HepG2 (cell line): ENCODE data around the gene GPR156. TPM values are rescaled to one million over a fixed set of nuclear protein-coding genes. Genes with fewer than 3 reads are reported as not detected.
A peak's percentile ranks its signal among the peaks of the same experiment; 100 is the strongest.

Experiments used
- ATAC-seq: fragments of 200-7000 bp; cut with Tn5 transposase; 3 replicates; pipeline ENCODE4 v1.9.1; 2020; ENCODE audit warnings: mild to moderate bottlenecking, moderate library complexity
- BruUV-seq: library from RNA; stranded (reverse); fragments of 400-500 nt; replicated peaks from 2 replicates; lab custom pipeline; 2021; lab: Mats Ljungman, UMichigan
- CTCF ChIA-PET: fragments of 300-600 bp; formaldehyde crosslinking; extraction: SDS; loops from one replicate; lab custom pipeline; 2021; ENCODE audit warnings: low total read pairs, inconsistent platforms, low intra/inter-chr PET ratio; lab: Yijun Ruan, JAX
- POLR2A ChIA-PET: fragments of 350-600 bp; sonication (Branson Sonifier 250); formaldehyde crosslinking; loops from one replicate; lab custom pipeline; 2020; ENCODE audit warnings: antibody characterized with exemption, inconsistent platforms; lab: Yijun Ruan, JAX
- DNase-seq: peaks from one replicate; pipeline ENCODE4 v3.0.0-alpha.2; 2015; ENCODE audit warnings: low spot score
- FAIRE-seq: peaks from 3 replicates; lab custom pipeline; 2011; peaks lifted over from hg19 to GRCh38; lab: Jason Lieb, UNC
- H2AFZ ChIP-seq: one replicate; pipeline ENCODE4 v1.6.1; 2011; ENCODE audit warnings: low read length, inconsistent platforms
- H3K27ac ChIP-seq: fragments of 300-600 bp; 3 replicates; pipeline ENCODE4 v1.8.0; 2011; ENCODE audit warnings: mixed run types, mild to moderate bottlenecking, mixed read lengths, low read length, inconsistent platforms; ENCODE audit not compliant: insufficient read depth; ENCODE audit errors: extremely low read length
- H3K27me3 ChIP-seq, 2 experiments: fragments of 200-600 bp in 1 of 2; 2 replicates in 1 of 2; 3 replicates in 1 of 2; pipeline versions ENCODE4 v1.6.0 to v1.8.0; 2011; ENCODE audit warnings: low read length in 2 of 2, mild to moderate bottlenecking in 2 of 2, moderate library complexity in 2 of 2, inconsistent platforms in 1 of 2; ENCODE audit not compliant: insufficient read depth in 2 of 2, control insufficient read depth in 1 of 2
- H3K36me3 ChIP-seq, 2 experiments: fragments of 200-600 bp in 1 of 2; replicated peaks in 1 of 2; 2 replicates in 1 of 2; 3 replicates in 1 of 2; pipeline versions ENCODE4 v1.5.1 to v1.8.0; 2011; ENCODE audit warnings: low read length in 2 of 2, inconsistent platforms in 1 of 2; ENCODE audit not compliant: insufficient read depth in 2 of 2, control insufficient read depth in 1 of 2
- H3K4me1 ChIP-seq: 2 replicates; pipeline ENCODE4 v1.5.1; 2012; ENCODE audit warnings: low read length, inconsistent platforms; ENCODE audit not compliant: insufficient read depth
- H3K4me2 ChIP-seq: 2 replicates; pipeline ENCODE4 v1.6.0; 2011; ENCODE audit warnings: low read depth, low read length, inconsistent platforms
- H3K4me3 ChIP-seq, 3 experiments: fragments of 200-600 bp in 1 of 3; sonication (generic), shearing (Covaris generic) in 1 of 3; replicated peaks in 1 of 3; 2 replicates each; pipeline ENCODE4 v1.5.1; 2011 to 2016; ENCODE audit warnings: low read length in 3 of 3, inconsistent platforms in 2 of 3, low read depth in 2 of 3, mild to moderate bottlenecking in 2 of 3, control low read depth in 1 of 3, mixed read lengths in 1 of 3; ENCODE audit not compliant: insufficient read depth in 1 of 3
- H3K79me2 ChIP-seq: one replicate; pipeline ENCODE4 v1.6.1; 2011; ENCODE audit warnings: low read length, inconsistent platforms; ENCODE audit not compliant: insufficient read depth
- H3K9ac ChIP-seq: 2 replicates; pipeline ENCODE4 v1.6.0; 2011; ENCODE audit warnings: mild to moderate bottlenecking, low read depth, low read length, inconsistent platforms; ENCODE audit not compliant: insufficient read depth
- H3K9me3 ChIP-seq: 2 replicates; pipeline ENCODE4 v1.5.1; 2012; ENCODE audit warnings: mild to moderate bottlenecking, low read length
- H4K20me1 ChIP-seq: 2 replicates; pipeline ENCODE4 v1.6.0; 2011; ENCODE audit warnings: inconsistent platforms, mild to moderate bottlenecking, low read length, moderate library complexity; ENCODE audit not compliant: insufficient read depth
- CENPX ChIP-seq: sonication (generic); formaldehyde crosslinking; IDR thresholded peaks from 2 replicates; pipeline ENCODE4 v1.9.0; 2021; ENCODE audit warnings: mild to moderate bottlenecking, missing genetic modification reagents, moderate library complexity
- EP300 ChIP-seq, 3 experiments: sonication (generic) in 1 of 3; formaldehyde crosslinking in 1 of 3; IDR thresholded peaks; 2 replicates each; pipeline versions ENCODE4 v1.5.1 to v1.6.1; 2011 to 2020; ENCODE audit warnings: low read depth in 2 of 3, low read length in 2 of 3, borderline replicate concordance in 1 of 3, improper control_type of control experiment in 1 of 3, mild to moderate bottlenecking in 1 of 3, missing genetic modification reagents in 1 of 3, moderate library complexity in 1 of 3
- GABPB1 ChIP-seq: IDR thresholded peaks from 2 replicates; pipeline ENCODE4 v1.6.1; 2016; ENCODE audit warnings: mild to moderate bottlenecking, missing genetic modification reagents, moderate library complexity, missing compliant biosample characterization
- GPN1 ChIP-seq: sonication (generic); formaldehyde crosslinking; IDR thresholded peaks from 2 replicates; pipeline ENCODE4 v1.5.1; 2020; ENCODE audit warnings: missing genetic modification reagents, borderline replicate concordance
- HDAC2 ChIP-seq: sonication (generic); formaldehyde crosslinking; IDR thresholded peaks from 2 replicates; pipeline ENCODE4 v1.4.0; 2020; ENCODE audit warnings: missing genetic modification reagents
- KDM1A ChIP-seq: IDR thresholded peaks from 2 replicates; pipeline ENCODE4 v1.6.1; 2016; ENCODE audit warnings: missing compliant biosample characterization
- MEIS2 ChIP-seq: sonication (generic); formaldehyde crosslinking; IDR thresholded peaks from 2 replicates; pipeline ENCODE4 v1.9.0; 2021; ENCODE audit warnings: mild to moderate bottlenecking, missing genetic modification reagents
- NFRKB ChIP-seq: fragments of 450-650 bp; IDR thresholded peaks from 2 replicates; pipeline ENCODE4 v1.6.1; 2017
- NFYC ChIP-seq: IDR thresholded peaks from 2 replicates; pipeline ENCODE4 v1.6.1; 2016; ENCODE audit warnings: missing genetic modification reagents, missing compliant biosample characterization
- RORA ChIP-seq: sonication (generic); formaldehyde crosslinking; IDR thresholded peaks from 2 replicates; pipeline ENCODE4 v1.5.0; 2020; ENCODE audit warnings: mild to moderate bottlenecking, missing genetic modification reagents, moderate library complexity
- TCF12 ChIP-seq, 2 experiments: fragments of 450-650 bp in 1 of 2; sonication (generic) in 1 of 2; formaldehyde crosslinking in 1 of 2; IDR thresholded peaks; 2 replicates each; pipeline versions ENCODE4 v1.6.1 to v1.8.0; 2017 to 2022; ENCODE audit warnings: antibody characterized with exemption in 1 of 2, mild to moderate bottlenecking in 1 of 2, missing genetic modification reagents in 1 of 2, moderate library complexity in 1 of 2
- ZNF670 ChIP-seq: sonication (generic); formaldehyde crosslinking; IDR thresholded peaks from 2 replicates; pipeline ENCODE4 v1.8.0; 2022; ENCODE audit warnings: mild to moderate bottlenecking, missing genetic modification reagents, borderline replicate concordance
- ZNF766 ChIP-seq: sonication (generic); formaldehyde crosslinking; IDR thresholded peaks from 2 replicates; pipeline ENCODE4 v1.5.0; 2020; ENCODE audit warnings: missing genetic modification reagents, borderline replicate concordance
- WGBS: methylation state at CpG from one replicate; pipeline ENCODE4 v1.1.6; 2017; ENCODE audit warnings: low lambda C conversion rate; 5-methylcytosine and 5-hydroxymethylcytosine counted together
- in situ Hi-C: cut with HindIII; loops from 2 replicates; pipeline ENCODE4 v1.10.0; 2017; ENCODE audit warnings: low pct_unique_long_range_greater_than_20kb; ENCODE audit not compliant: extremely low pct_ligation_motif_present
- intact Hi-C: fragments of 100-400 bp; cut with micrococcal nuclease; formaldehyde crosslinking; loops from one replicate; pipeline ENCODE4 v1.10.0; 2022; ENCODE audit not compliant: unreplicated experiment
- polyA plus RNA-seq, 8 experiments: library from polyadenylated mRNA; depleted of rRNA in 3 of 8; stranded (reverse) in 7 of 8; unstranded in 1 of 8; fragments of >200 nt; fragmentation: Illumina TruSeq in 4 of 8; extraction: Trizol in 4 of 8; gene quantifications; 2 replicates each; pipeline versions ENCODE4 v1.2.1 to v1.2.3, GENCODE V29; 2011 to 2016; ENCODE audit warnings: low read depth in 4 of 8, missing spikeins in 1 of 8, mixed read lengths in 1 of 8; ENCODE audit not compliant: insufficient read depth in 1 of 8
- total RNA-seq, 5 experiments: library from RNA; depleted of rRNA; stranded (reverse); fragments of >200 nt; fragmentation: Illumina TruSeq; extraction: Trizol; gene quantifications; 2 replicates each; pipeline ENCODE4 v1.2.3, GENCODE V29; 2016; ENCODE audit warnings: low read depth in 1 of 5
- TF ChIP-seq, protein P1 (sequence below): sonication (generic); formaldehyde crosslinking; IDR thresholded peaks from 2 replicates; pipeline ENCODE4 v1.8.0; 2023; ENCODE audit warnings: mild to moderate bottlenecking, missing genetic modification reagents
- TF ChIP-seq, protein P2 (sequence below): sonication (generic); formaldehyde crosslinking; IDR thresholded peaks from 2 replicates; pipeline ENCODE4 v1.8.1; 2023; ENCODE audit warnings: missing genetic modification reagents, inconsistent platforms, borderline replicate concordance
- TF ChIP-seq, protein P3 (sequence below): IDR thresholded peaks from 2 replicates; pipeline ENCODE4 v1.6.1; 2016; ENCODE audit warnings: mild to moderate bottlenecking
- TF ChIP-seq, protein P4 (sequence below): sonication (generic); formaldehyde crosslinking; IDR thresholded peaks from 2 replicates; pipeline ENCODE4 v1.4.0; 2020; ENCODE audit warnings: missing genetic modification reagents

GPR156 gene
- total and polyA plus RNA-seq, 2 of the 13 experiments (the other 11 are each of a cell fraction or from before 2014, with no cell fraction given): not detected

DNA sequence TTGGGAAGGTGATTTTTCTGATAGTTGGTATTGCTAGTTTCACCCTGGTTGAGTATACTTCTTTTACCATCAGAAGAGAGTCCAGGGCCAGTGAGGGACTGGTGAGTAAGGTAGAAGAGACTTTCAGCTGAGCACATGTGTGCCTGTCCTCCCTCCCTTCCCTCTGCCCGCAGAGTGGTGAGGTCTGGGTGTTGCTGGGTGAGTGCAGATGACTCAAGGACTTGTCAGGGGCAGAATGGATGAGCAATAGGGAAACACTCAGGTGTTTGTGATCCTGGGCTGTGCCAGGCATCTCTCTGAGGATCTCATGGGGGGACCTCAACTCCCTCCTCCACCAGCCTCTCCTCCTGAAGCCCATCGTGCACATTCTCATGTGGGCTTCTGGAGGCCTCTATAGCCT is 114.8 kb downstream of the GPR156 start:
- Histone ChIP-seq H3K27ac (no peak overlapping the region), H3K4me3 (no peak overlapping the region), H3K9me3 (no peaks in the 10 kb centered on the region), H3K4me2 (no peak overlapping the region), H3K9ac (no peak overlapping the region), H2AFZ (no peak overlapping the region), H3K4me1 (peaks cover 13% of the 10 kb centered on the region; the same call in 1 of the 2 replicates), H3K36me3 (no peaks in the 10 kb centered on the region), H3K79me2 (no peaks in the 10 kb centered on the region), H3K27me3 (no peaks in the 10 kb centered on the region; a peak in 1 of 5 replicates), H4K20me1 (no peaks in the 10 kb centered on the region)
- ChIA-PET POLR2A (no interaction called here), CTCF (no interaction called here)
- DNase-seq (no peak), ATAC-seq (peak; percentile 49), FAIRE-seq (no peak)
- no TSS peak for BruUV-seq
- 0% methylated on average over 2 of the region's 2 CpGs for WGBS
- intact Hi-C loops: no loop called here
- TF ChIP-seq ZNF766 (CRISPR knock-in tag) (no peak), MEIS2 (CRISPR knock-in tag) (no peak), TCF12 (IDR thresholded peaks at IDR 0.05) (no peak), TCF12 (CRISPR knock-in tag; IDR thresholded peaks at IDR 0.05) (no peak), HDAC2 (no peak), RORA (CRISPR knock-in tag) (no peak), GABPB1 (CRISPR knock-in tag) (no peak), ZNF670 (CRISPR knock-in tag) (no peak), GPN1 (no peak), KDM1A (CRISPR knock-in tag) (no peak), CENPX (no peak), NFRKB (no peak), EP300 (IDR thresholded peaks at IDR 0.05; ENCODE audit: low read depth in 2 of 2, low read length in 2 of 2) (no peak), EP300 (CRISPR knock-in tag; IDR thresholded peaks at IDR 0.05; ENCODE audit: borderline replicate concordance) (no peak), NFYC (CRISPR knock-in tag) (no peak)
- TF ChIP-seq, protein P1, sequence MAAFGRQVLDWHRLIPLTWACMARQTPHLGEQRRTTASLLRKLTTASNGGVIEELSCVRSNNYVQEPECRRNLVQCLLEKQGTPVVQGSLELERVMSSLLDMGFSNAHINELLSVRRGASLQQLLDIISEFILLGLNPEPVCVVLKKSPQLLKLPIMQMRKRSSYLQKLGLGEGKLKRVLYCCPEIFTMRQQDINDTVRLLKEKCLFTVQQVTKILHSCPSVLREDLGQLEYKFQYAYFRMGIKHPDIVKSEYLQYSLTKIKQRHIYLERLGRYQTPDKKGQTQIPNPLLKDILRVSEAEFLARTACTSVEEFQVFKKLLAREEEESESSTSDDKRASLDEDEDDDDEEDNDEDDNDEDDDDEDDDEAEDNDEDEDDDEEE (CRISPR knock-in tag): no peak
- TF ChIP-seq, protein P2, sequence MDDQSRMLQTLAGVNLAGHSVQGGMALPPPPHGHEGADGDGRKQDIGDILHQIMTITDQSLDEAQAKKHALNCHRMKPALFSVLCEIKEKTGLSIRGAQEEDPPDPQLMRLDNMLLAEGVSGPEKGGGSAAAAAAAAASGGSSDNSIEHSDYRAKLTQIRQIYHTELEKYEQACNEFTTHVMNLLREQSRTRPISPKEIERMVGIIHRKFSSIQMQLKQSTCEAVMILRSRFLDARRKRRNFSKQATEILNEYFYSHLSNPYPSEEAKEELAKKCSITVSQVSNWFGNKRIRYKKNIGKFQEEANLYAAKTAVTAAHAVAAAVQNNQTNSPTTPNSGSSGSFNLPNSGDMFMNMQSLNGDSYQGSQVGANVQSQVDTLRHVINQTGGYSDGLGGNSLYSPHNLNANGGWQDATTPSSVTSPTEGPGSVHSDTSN (CRISPR knock-in tag): no peak
- TF ChIP-seq, protein P3, sequence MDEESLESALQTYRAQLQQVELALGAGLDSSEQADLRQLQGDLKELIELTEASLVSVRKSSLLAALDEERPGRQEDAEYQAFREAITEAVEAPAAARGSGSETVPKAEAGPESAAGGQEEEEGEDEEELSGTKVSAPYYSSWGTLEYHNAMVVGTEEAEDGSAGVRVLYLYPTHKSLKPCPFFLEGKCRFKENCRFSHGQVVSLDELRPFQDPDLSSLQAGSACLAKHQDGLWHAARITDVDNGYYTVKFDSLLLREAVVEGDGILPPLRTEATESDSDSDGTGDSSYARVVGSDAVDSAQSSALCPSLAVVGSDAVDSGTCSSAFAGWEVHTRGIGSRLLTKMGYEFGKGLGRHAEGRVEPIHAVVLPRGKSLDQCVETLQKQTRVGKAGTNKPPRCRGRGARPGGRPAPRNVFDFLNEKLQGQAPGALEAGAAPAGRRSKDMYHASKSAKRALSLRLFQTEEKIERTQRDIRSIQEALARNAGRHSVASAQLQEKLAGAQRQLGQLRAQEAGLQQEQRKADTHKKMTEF (CRISPR knock-in tag): no peak
- TF ChIP-seq, protein P4, sequence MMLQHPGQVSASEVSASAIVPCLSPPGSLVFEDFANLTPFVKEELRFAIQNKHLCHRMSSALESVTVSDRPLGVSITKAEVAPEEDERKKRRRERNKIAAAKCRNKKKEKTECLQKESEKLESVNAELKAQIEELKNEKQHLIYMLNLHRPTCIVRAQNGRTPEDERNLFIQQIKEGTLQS: no peak
- in situ Hi-C loops: no loop called here
